Measurements from ENCODE around the gene SGO1.
A peak's percentile ranks its signal among the peaks of the same experiment; 100 is the strongest.

The SGO1 gene

DNA sequence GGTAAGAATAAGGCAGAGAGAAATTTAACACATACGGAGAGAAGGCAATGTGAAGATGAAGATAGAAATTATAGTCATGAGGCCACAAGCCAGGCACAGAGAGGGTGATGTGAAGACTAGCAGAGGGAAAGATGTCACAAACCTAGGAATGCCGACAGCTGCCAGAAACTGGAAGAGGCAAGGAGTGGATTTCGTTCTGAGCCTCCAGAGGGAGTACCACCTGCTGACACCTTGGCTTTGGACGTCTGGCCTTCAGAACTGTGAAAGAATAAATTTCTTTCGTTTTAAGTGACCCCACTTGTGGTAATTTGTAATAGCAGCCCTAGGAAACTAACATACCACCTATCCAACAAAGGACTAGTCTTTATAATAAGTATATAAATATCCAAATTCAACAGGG, 5.0 kb upstream of the SGO1 start:
- Histone ChIP-seq H3K27me3 (ENCODE audit: low read length) (no peaks in the 10 kb centered on the region), H2AFZ (ENCODE audit: low read depth, low read length, severe bottlenecking) (no peak overlapping the region), H3F3A (ENCODE audit: insufficient read depth) (0 out of 2 replicates have a peak, but pooled peaks cover 6% of the 10 kb centered on the region), H3K36me3 (ENCODE audit: low read length) (no peaks in the 10 kb centered on the region), H3K4me3 (ENCODE audit: insufficient read depth, low read length, poor library complexity, severe bottlenecking) (no peak overlapping the region), H4K20me1 (ENCODE audit: low read depth, low read length) (no peaks in the 10 kb centered on the region), H3K9me2 (replicated peaks; ENCODE audit: insufficient read depth, low read length) (no peaks in the 10 kb centered on the region), H3K9ac (ENCODE audit: low read length) (no peak overlapping the region), H3K4me2 (ENCODE audit: low read depth, low read length, poor library complexity, severe bottlenecking) (no peak overlapping the region), H3K27ac (ENCODE audit: low read depth, low read length) (no peak overlapping the region), H3K79me2 (ENCODE audit: insufficient read depth, low read length) (no peaks in the 10 kb centered on the region), H3K9me3 (ENCODE audit: insufficient read depth, low read length) (no peaks in the 10 kb centered on the region)
- no peak for TF ChIP-seq EZH2phosphoT487 (conservative IDR thresholded peaks at IDR 0.05; ENCODE audit: low read length)
- TF ChIP-seq, protein P1, sequence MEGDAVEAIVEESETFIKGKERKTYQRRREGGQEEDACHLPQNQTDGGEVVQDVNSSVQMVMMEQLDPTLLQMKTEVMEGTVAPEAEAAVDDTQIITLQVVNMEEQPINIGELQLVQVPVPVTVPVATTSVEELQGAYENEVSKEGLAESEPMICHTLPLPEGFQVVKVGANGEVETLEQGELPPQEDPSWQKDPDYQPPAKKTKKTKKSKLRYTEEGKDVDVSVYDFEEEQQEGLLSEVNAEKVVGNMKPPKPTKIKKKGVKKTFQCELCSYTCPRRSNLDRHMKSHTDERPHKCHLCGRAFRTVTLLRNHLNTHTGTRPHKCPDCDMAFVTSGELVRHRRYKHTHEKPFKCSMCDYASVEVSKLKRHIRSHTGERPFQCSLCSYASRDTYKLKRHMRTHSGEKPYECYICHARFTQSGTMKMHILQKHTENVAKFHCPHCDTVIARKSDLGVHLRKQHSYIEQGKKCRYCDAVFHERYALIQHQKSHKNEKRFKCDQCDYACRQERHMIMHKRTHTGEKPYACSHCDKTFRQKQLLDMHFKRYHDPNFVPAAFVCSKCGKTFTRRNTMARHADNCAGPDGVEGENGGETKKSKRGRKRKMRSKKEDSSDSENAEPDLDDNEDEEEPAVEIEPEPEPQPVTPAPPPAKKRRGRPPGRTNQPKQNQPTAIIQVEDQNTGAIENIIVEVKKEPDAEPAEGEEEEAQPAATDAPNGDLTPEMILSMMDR (IDR thresholded peaks at IDR 0.05; ENCODE audit: insufficient read depth, low read length, poor library complexity, severe bottlenecking), result no peak

DNA sequence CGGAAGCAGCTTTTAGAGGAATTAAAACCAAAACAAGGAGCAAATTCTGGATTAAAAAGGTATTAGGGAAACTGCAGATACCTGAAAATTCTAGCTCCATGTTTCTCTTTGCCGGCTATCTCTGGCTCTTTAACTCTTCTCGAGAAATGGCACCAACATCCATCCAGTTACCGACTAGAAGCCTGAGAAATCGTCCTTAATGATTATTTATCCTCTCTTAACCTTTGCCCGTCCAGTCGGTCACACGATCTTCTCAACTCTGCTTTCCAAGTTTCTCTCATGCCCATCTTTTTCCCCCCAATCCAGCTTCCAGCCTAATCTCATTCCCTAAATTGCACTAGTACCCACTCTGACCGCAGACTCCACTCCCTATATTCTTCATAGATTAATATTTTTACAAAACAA, 596 bp upstream of the SGO1 start:
- Histone ChIP-seq H2AFZ (ENCODE audit: low read depth, low read length, severe bottlenecking) (peak overlapping the region; percentile 46), H3K9ac (ENCODE audit: low read length) (peak overlapping the region; percentile 91), H3K36me3 (ENCODE audit: low read length) (peaks cover 18% of the 10 kb centered on the region), H3F3A (ENCODE audit: insufficient read depth) (peaks cover 16% of the 10 kb centered on the region; the same call in 1 of the 2 replicates), H3K9me2 (replicated peaks; ENCODE audit: insufficient read depth, low read length) (no peaks in the 10 kb centered on the region), H3K4me3 (ENCODE audit: insufficient read depth, low read length, poor library complexity, severe bottlenecking) (peak overlapping the region; percentile 69), H4K20me1 (ENCODE audit: low read depth, low read length) (no peaks in the 10 kb centered on the region), H3K27me3 (ENCODE audit: low read length) (no peaks in the 10 kb centered on the region), H3K9me3 (ENCODE audit: insufficient read depth, low read length) (no peaks in the 10 kb centered on the region), H3K4me2 (ENCODE audit: low read depth, low read length, poor library complexity, severe bottlenecking) (peak overlapping the region; percentile 95), H3K79me2 (ENCODE audit: insufficient read depth, low read length) (peaks cover 30% of the 10 kb centered on the region), H3K27ac (ENCODE audit: low read depth, low read length) (peak overlapping the region; percentile 82)
- TF ChIP-seq, protein P1 (IDR thresholded peaks at IDR 0.05; ENCODE audit: insufficient read depth, low read length, poor library complexity, severe bottlenecking), result no peak
- no peak for TF ChIP-seq EZH2phosphoT487 (conservative IDR thresholded peaks at IDR 0.05; ENCODE audit: low read length)

DNA sequence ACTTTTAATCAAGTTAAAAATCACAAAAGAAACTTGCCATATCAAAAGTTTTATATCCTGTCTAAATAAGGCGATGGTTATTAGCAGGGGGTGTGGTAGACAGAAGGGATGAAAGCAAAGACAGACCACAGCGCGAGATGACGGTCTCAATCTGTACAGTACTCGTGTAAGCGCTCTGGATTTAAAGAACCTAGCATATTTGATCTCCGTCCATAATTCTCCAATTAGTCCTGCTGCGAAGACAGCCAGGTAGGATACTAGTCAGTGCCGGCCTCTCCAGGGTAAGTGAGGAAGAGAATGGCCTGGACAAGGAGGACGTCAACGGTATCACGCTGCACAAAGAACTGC, 701 bp downstream of the SGO1 start:
- Histone ChIP-seq H3K9me2 (replicated peaks; ENCODE audit: insufficient read depth, low read length) (no peaks in the 10 kb centered on the region), H2AFZ (ENCODE audit: low read depth, low read length, severe bottlenecking) (peak overlapping the region; percentile 64), H3K4me2 (ENCODE audit: low read depth, low read length, poor library complexity, severe bottlenecking) (peak overlapping the region; percentile 99), H3K79me2 (ENCODE audit: insufficient read depth, low read length) (peaks cover 37% of the 10 kb centered on the region), H3K36me3 (ENCODE audit: low read length) (peaks cover 25% of the 10 kb centered on the region), H3K9ac (ENCODE audit: low read length) (peak overlapping the region; percentile 91), H3K27me3 (ENCODE audit: low read length) (no peaks in the 10 kb centered on the region), H3K27ac (ENCODE audit: low read depth, low read length) (peak overlapping the region; percentile 91), H4K20me1 (ENCODE audit: low read depth, low read length) (no peaks in the 10 kb centered on the region), H3F3A (ENCODE audit: insufficient read depth) (peaks cover 16% of the 10 kb centered on the region; the same call in 1 of the 2 replicates), H3K9me3 (ENCODE audit: insufficient read depth, low read length) (no peaks in the 10 kb centered on the region), H3K4me3 (ENCODE audit: insufficient read depth, low read length, poor library complexity, severe bottlenecking) (peak overlapping the region; percentile 94)
- TF ChIP-seq, protein P1 (IDR thresholded peaks at IDR 0.05; ENCODE audit: insufficient read depth, low read length, poor library complexity, severe bottlenecking), result no peak
